ENCODE results near the gene MAP4K5. TPM values are rescaled to one million over a fixed set of nuclear protein-coding genes. Genes with fewer than 3 reads are reported as not detected.

MAP4K5 gene
- total RNA-seq, 1 experiment from 2014 or later = 42.7 TPM

DNA sequence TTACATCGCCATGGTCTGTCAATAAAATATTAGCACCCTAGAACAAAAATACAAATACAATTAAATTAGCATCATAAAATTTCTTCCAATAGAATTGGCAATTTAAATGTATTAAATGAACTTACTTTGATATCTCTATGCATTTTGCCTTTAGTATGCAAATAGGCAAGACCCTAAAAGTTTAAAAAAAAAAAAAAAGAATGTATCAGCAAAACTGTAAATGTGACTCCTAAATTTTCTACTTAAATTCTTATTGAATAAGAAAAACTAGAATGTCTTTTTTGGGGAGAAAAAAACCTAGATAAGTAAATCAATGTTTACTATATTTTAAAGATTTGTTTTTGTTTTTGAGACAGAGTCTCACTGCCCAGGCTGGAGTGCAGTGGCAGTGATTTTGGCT is 56.2 kb downstream of the MAP4K5 start:
- H3K9me3 Mint-ChIP-seq = peaks cover 3% of the 10 kb centered on the region in 2 experiments; a peak in 4 of 5 replicates

More for the DNA sequence above, 56.2 kb downstream of the MAP4K5 start:
- no peak overlapping the region for H3T11ph ChIP-seq (ENCODE audit: low read length)
- H3K56ac ChIP-seq (ENCODE audit: insufficient read length, low read depth, low read length) = no peak overlapping the region
- H3K4me1 Mint-ChIP-seq = no peaks in the 10 kb centered on the region
- H3K79me1 ChIP-seq (ENCODE audit: insufficient read depth, low read depth, low read length, poor library complexity, severe bottlenecking) = no peaks in the 10 kb centered on the region
- H3K4me1 ChIP-seq (ENCODE audit: insufficient read depth, low read length) = no peaks in the 10 kb centered on the region
- no peak overlapping the region for H3K18ac ChIP-seq (ENCODE audit: insufficient read length, low read depth, low read length)
- H3K27me3 ChIP-seq (ENCODE audit: insufficient read depth, low read length) = no peaks in the 10 kb centered on the region
- H4K5ac ChIP-seq (ENCODE audit: insufficient read length, low read depth, low read length) = no peak overlapping the region
- no peak overlapping the region for H3K14ac ChIP-seq (ENCODE audit: insufficient read depth, low read length)
- H3K9me3 ChIP-seq (ENCODE audit: control insufficient read depth, low read depth, low read length) = no peaks in the 10 kb centered on the region
- H2BK20ac ChIP-seq (ENCODE audit: low read depth, low read length, poor library complexity, severe bottlenecking) = no peak overlapping the region
- H2BK12ac ChIP-seq (ENCODE audit: insufficient read length, low read depth, low read length) = no peak overlapping the region
- DNase-seq = no peak
- H3K4ac ChIP-seq (ENCODE audit: low read depth, low read length) = no peak overlapping the region
- no peak overlapping the region for H3K27ac ChIP-seq (ENCODE audit: insufficient read length, low read depth, low read length)
- no peak overlapping the region for H3K4me3 Mint-ChIP-seq
- no peak overlapping the region for H2BK120ac ChIP-seq (ENCODE audit: low read depth, low read length, poor library complexity, severe bottlenecking)
- H3K23me2 ChIP-seq (ENCODE audit: insufficient read length, low read depth, low read length, poor library complexity, severe bottlenecking) = no peaks in the 10 kb centered on the region
- H3K27me3 Mint-ChIP-seq (ENCODE audit: low read depth) = no peaks in the 10 kb centered on the region
- H3K36me3 Mint-ChIP-seq (ENCODE audit: insufficient read depth in 1 of 3, low read depth in 3 of 3) = peaks cover 34 to 43% (median 37%) of the 10 kb centered on the region in 3 experiments
- TF ChIP-seq, protein P1, sequence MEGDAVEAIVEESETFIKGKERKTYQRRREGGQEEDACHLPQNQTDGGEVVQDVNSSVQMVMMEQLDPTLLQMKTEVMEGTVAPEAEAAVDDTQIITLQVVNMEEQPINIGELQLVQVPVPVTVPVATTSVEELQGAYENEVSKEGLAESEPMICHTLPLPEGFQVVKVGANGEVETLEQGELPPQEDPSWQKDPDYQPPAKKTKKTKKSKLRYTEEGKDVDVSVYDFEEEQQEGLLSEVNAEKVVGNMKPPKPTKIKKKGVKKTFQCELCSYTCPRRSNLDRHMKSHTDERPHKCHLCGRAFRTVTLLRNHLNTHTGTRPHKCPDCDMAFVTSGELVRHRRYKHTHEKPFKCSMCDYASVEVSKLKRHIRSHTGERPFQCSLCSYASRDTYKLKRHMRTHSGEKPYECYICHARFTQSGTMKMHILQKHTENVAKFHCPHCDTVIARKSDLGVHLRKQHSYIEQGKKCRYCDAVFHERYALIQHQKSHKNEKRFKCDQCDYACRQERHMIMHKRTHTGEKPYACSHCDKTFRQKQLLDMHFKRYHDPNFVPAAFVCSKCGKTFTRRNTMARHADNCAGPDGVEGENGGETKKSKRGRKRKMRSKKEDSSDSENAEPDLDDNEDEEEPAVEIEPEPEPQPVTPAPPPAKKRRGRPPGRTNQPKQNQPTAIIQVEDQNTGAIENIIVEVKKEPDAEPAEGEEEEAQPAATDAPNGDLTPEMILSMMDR (conservative IDR thresholded peaks at IDR 0.05) = no peak
- no peak overlapping the region for H3K27ac Mint-ChIP-seq
- no peak overlapping the region for H2BK15ac ChIP-seq (ENCODE audit: low read depth, low read length)
- no peaks in the 10 kb centered on the region for H4K20me1 ChIP-seq (ENCODE audit: control insufficient read depth, insufficient read depth, insufficient read length)
- no peak overlapping the region for H4K8ac ChIP-seq (replicated peaks; ENCODE audit: insufficient read length, low read depth, low read length)
- no peak overlapping the region for H4K91ac ChIP-seq (ENCODE audit: insufficient read length, low read depth, low read length)
- H3K79me2 ChIP-seq (ENCODE audit: insufficient read depth, low read length) = no peaks in the 10 kb centered on the region
- WGBS (ENCODE audit: extremely low coverage, insufficient read length, low lambda C conversion rate) = no CpG with 5 or more reads among the region's 1 CpG
- H2BK5ac ChIP-seq (ENCODE audit: insufficient read length, low read length) = no peak overlapping the region
- no peak overlapping the region for H2AFZ ChIP-seq (ENCODE audit: low read length)
- H3K23ac ChIP-seq (ENCODE audit: insufficient read length, low read depth, low read length) = no peak overlapping the region
- no peak overlapping the region for H2AK5ac ChIP-seq (ENCODE audit: insufficient read length, low read length)
- no peak overlapping the region for H3K9ac ChIP-seq (ENCODE audit: extremely low read depth, insufficient read length, low read length)
- no peak overlapping the region for H3K4me2 ChIP-seq (ENCODE audit: insufficient read depth, insufficient read length, low read length)

Measured in H9 (cell line).